Activated CD8-positive, alpha-beta T cell treated with anti-CD3 and anti-CD28 coated beads for 36 hours (primary cell): ENCODE measurements around the gene USP28. TPM values are rescaled to one million over a fixed set of nuclear protein-coding genes. Genes with fewer than 3 reads are reported as not detected.
"Not testable (repeated sequence)": the region's sequence is repeated elsewhere in the genome, so short reads cannot be mapped to it uniquely, and the experiment has no call there.

Experiments used
- ATAC-seq: fragments of 200-7000 bp; cut with Tn5 transposase; one replicate; pipeline ENCODE4 v1.10.0; 2021; ENCODE audit warnings: mild to moderate bottlenecking, moderate library complexity
- CTCF ChIA-PET: fragments of 350-600 bp; sonication (Branson Sonifier 250); formaldehyde crosslinking; loops from one replicate; lab custom pipeline; 2021; ENCODE audit warnings: antibody characterized with exemption; lab: Charles Lee
- POLR2A ChIA-PET: fragments of 350-600 bp; sonication (Branson Sonifier 250); formaldehyde crosslinking; loops from one replicate; lab custom pipeline; 2021; ENCODE audit warnings: antibody characterized with exemption; lab: Charles Lee
- DNase-seq: peaks from one replicate; pipeline ENCODE4 v3.0.0-alpha.2; 2020
- H3K27ac Mint-ChIP-seq: one replicate; pipeline ENCODE4 v1.8.0; 2021; ENCODE audit warnings: mild to moderate bottlenecking, mixed read lengths
- H3K27me3 Mint-ChIP-seq: one replicate; pipeline ENCODE4 v1.8.0; 2021; ENCODE audit warnings: mixed read lengths
- H3K36me3 Mint-ChIP-seq: one replicate; pipeline ENCODE4 v1.8.0; 2021; ENCODE audit warnings: low read depth, mixed read lengths
- H3K4me1 Mint-ChIP-seq: one replicate; pipeline ENCODE4 v1.8.0; 2021; ENCODE audit warnings: low read depth, mixed read lengths
- H3K4me3 Mint-ChIP-seq: one replicate; pipeline ENCODE4 v1.8.0; 2021; ENCODE audit warnings: mild to moderate bottlenecking, moderate library complexity, mixed read lengths
- H3K9me3 Mint-ChIP-seq: one replicate; pipeline ENCODE4 v1.8.0; 2021; ENCODE audit warnings: mixed read lengths
- CTCF ChIP-seq: fragments of 200-600 bp; IDR thresholded peaks from one replicate; pipeline ENCODE4 v1.8.0; 2022; ENCODE audit warnings: antibody characterized with exemption, mild to moderate bottlenecking
- intact Hi-C: fragments of 100-400 bp; cut with micrococcal nuclease; formaldehyde crosslinking; loops from one replicate; pipeline ENCODE4 v1.10.0; 2022
- total RNA-seq, 2 experiments: library from RNA; stranded (reverse); gene quantifications; one replicate each; pipeline ENCODE4 v1.2.3, GENCODE V29; 2021

USP28 gene
- total RNA-seq, 2 experiments from 2014 or later, result 40.3 to 41.9 TPM

GRCh38 chr11:113806406-113806805, 69.0 kb downstream of the USP28 start:
- H3K9me3 Mint-ChIP-seq, result no peaks in the 10 kb centered on the region
- DNase-seq (peak; percentile 17), ATAC-seq (no peak)
- CTCF ChIA-PET, result interaction anchor here (1.3 to 3.1 kb wide), 4 partner anchors 10 to 454 kb away, joined by 4 to 16 read pairs (median 5); no protein-coding TSS in a partner anchor
- no peak for TF ChIP-seq CTCF
- no peak overlapping the region for H3K4me3 Mint-ChIP-seq
- H3K4me1 Mint-ChIP-seq, result no peaks in the 10 kb centered on the region
- no peaks in the 10 kb centered on the region for H3K27me3 Mint-ChIP-seq
- H3K27ac Mint-ChIP-seq, result no peak overlapping the region
- POLR2A ChIA-PET, result no interaction called here
- intact Hi-C loops, result no loop called here
- peaks cover 23% of the 10 kb centered on the region for H3K36me3 Mint-ChIP-seq

DNA sequence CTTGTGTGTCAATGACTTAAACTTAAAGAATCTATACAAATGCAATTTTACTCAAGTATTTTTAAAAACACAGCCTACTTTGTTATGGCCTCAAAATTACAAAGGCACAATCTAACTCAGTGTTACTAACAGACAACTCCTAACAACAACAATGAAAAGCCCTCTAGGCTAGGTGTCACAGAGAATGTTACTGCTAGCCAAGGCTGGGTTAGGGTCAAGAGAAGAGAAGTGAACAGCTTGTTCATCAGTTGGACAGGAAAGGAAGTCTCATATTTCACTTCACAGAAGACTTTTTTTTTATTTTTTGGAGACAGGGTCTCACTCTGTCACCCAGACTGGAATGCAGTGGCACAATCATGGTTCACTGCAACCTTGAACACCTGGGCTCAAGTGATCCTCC, 69.7 kb downstream of the USP28 start:
- ATAC-seq, result no peak
- Mint-ChIP-seq H3K9me3 (no peaks in the 10 kb centered on the region), H3K36me3 (peaks cover 24% of the 10 kb centered on the region), H3K4me1 (no peaks in the 10 kb centered on the region), H3K27me3 (no peaks in the 10 kb centered on the region), H3K27ac (no peak overlapping the region), H3K4me3 (no peak overlapping the region)
- CTCF ChIA-PET, result interaction anchor here (1.4 to 3.1 kb wide), 2 partner anchors 9 to 91 kb away, joined by 6 to 16 read pairs; no protein-coding TSS in a partner anchor
- no peak for DNase-seq
- POLR2A ChIA-PET, result no interaction called here
- no peak for TF ChIP-seq CTCF
- intact Hi-C loops, result no loop called here

DNA sequence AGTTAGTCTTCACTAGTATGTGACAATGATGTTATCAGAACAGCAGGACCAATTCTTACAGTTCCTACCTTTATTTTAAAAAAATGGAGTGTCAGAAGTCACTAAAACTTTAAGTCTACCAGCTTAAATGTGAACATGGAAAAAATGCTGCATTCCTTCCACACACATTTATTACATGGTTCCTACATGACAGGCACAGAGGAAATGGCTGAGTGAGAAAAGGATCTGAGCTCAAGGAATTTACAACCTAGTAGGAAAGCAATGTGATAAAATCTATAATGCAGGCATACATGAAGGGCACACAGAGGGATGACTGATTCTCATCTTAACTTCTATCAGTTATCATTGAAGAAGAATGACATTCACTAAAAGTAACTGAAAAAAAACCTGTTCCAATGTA, 72.8 kb downstream of the USP28 start:
- Mint-ChIP-seq H3K27ac (no peak overlapping the region), H3K27me3 (no peaks in the 10 kb centered on the region), H3K4me1 (no peaks in the 10 kb centered on the region), H3K4me3 (no peak overlapping the region), H3K36me3 (peaks cover 19% of the 10 kb centered on the region), H3K9me3 (no peaks in the 10 kb centered on the region)
- intact Hi-C loops, result no loop called here
- ChIA-PET POLR2A (no interaction called here), CTCF (no interaction called here)
- TF ChIP-seq CTCF, result no peak
- DNase-seq, result no peak
- ATAC-seq, result no peak

DNA sequence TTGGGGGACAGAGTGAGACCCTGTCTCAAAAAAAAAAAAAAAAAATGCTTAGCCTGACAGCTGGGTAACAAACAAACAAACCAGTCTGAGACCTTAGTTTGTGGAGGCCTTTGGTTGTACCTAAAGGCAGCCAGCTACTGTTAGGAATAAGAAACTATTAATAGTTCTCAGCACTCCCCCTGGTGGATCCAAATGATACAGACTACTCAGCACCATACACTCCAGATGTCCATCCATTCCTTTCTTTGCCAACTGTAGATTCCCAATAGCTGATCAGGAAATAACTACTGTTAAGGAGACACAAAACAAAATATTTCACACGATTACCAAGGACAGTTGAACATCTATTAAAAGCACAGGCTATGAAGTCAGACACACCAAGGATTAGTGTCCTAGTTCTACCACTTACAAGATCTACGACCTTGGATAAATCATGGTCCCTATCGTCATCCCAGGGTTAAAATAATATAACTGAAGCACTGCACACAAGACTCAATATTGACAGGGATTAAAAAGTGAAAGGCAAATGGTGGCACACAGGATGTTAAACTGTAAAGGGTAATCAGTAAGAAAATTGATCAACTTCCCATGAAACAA, 78.6 kb downstream of the USP28 start:
- intact Hi-C loops, result no loop called here
- Mint-ChIP-seq H3K27ac (no peak overlapping the region), H3K9me3 (no peaks in the 10 kb centered on the region), H3K4me3 (no peak overlapping the region), H3K36me3 (peaks cover 8% of the 10 kb centered on the region), H3K27me3 (no peaks in the 10 kb centered on the region), H3K4me1 (no peaks in the 10 kb centered on the region)
- DNase-seq (peak; percentile 31), ATAC-seq (peak; percentile 74)
- CTCF ChIA-PET, result interaction anchor here (0.7 to 2.7 kb wide), 14 partner anchors 9 to 492 kb away, joined by 3 to 16 read pairs (median 4); partner anchors contain the start of gene CLDN25
- peak; percentile 61 for TF ChIP-seq CTCF
- POLR2A ChIA-PET, result no interaction called here

- intact Hi-C loops, result no loop called here
- peaks cover 3% of the 10 kb centered on the region for H3K27me3 Mint-ChIP-seq
- no peaks in the 10 kb centered on the region for H3K4me1 Mint-ChIP-seq
- ChIA-PET POLR2A (no interaction called here), CTCF (no interaction called here)
- no peak for DNase-seq
- H3K27ac Mint-ChIP-seq, result no peak overlapping the region
- no peak for ATAC-seq
- H3K4me3 Mint-ChIP-seq, result no peak overlapping the region
- no peaks in the 10 kb centered on the region for H3K9me3 Mint-ChIP-seq
- TF ChIP-seq CTCF, result no peak
- no peaks in the 10 kb centered on the region for H3K36me3 Mint-ChIP-seq
These were observed 85.6 kb downstream of the USP28 start for GRCh38 chr11:113789675-113790320.

DNA sequence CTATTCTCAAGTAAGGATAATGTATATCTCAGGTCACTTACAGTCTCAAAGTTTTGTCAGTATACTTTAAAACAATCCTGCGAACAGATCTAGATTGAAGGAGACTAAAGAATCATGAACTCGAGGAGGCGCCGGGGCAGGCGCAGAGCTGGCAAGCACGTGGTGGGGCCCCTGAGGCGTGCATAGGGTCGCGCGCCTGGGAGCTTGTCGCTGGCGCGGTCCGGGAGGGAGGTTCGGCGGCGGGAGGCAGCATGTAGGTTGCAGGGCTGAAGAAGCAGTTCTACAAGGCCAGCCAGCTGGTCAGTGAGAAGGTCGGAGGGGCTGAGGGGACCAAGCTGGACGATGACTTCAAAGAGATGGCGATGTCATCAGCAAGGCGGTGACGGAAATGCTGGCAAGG, 86.4 kb downstream of the USP28 start:
- intact Hi-C loops, H3K9me3 Mint-ChIP-seq, DNase-seq, ATAC-seq, H3K36me3 Mint-ChIP-seq, CTCF ChIA-PET, H3K4me1 Mint-ChIP-seq, H3K27me3 Mint-ChIP-seq, H3K27ac Mint-ChIP-seq, POLR2A ChIA-PET, H3K4me3 Mint-ChIP-seq: not testable (repeated sequence)
